ENCODE measurements around the gene CDH5. TPM values are rescaled to one million over a fixed set of nuclear protein-coding genes. Genes with fewer than 3 reads are reported as not detected.
"Not testable (repeated sequence)": the region's sequence is repeated elsewhere in the genome, so short reads cannot be mapped to it uniquely, and the experiment has no call there.

Gene CDH5
- total RNA-seq, 1 donor from 2014 or later, result 1,308 TPM

DNA sequence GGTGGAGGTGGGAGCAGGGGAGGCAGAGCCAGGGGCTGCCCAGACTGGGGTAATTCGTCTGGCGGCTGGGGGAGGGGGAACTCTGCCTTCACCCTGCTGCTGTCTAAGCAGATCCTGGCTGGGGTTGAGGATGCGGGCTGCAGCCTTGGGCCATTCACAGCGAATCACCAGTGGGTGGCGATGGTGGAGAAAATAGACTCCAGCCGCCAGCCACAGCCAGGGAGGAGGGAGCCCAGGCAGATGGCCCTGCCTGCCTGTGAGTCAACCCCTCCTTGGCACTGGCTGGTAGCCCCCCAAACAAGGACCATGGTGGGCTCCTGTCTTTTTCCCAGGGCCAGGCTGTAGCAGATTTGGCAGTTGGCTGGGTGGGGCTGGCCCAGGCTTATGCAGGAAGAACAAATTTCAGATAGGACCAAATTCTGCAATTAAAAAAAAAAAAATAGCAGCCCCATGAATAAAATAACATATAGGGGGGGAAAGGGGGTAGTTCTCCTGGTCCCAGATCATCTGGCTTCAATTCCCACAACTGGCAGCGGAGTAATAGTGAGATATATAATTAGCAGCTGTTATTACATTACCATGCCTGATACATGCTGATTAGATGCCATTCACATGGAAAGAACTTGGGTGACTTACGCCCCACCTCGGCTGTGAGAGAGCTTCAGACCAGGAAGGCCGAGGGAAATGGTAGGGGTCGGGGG is 41.5 kb upstream of the CDH5 start:
- Mint-ChIP-seq H3K27me3 (ENCODE audit: unreplicated experiment) (no peaks in the 10 kb centered on the region), H3K27ac (ENCODE audit: unreplicated experiment) (no peak overlapping the region), H3K4me1 (ENCODE audit: unreplicated experiment) (no peaks in the 10 kb centered on the region), H3K9me3 (ENCODE audit: unreplicated experiment) (no peaks in the 10 kb centered on the region), H3K4me3 (ENCODE audit: unreplicated experiment) (no peak overlapping the region), H3K36me3 (ENCODE audit: low read depth, unreplicated experiment) (no peaks in the 10 kb centered on the region)
- TF ChIP-seq, protein P1, sequence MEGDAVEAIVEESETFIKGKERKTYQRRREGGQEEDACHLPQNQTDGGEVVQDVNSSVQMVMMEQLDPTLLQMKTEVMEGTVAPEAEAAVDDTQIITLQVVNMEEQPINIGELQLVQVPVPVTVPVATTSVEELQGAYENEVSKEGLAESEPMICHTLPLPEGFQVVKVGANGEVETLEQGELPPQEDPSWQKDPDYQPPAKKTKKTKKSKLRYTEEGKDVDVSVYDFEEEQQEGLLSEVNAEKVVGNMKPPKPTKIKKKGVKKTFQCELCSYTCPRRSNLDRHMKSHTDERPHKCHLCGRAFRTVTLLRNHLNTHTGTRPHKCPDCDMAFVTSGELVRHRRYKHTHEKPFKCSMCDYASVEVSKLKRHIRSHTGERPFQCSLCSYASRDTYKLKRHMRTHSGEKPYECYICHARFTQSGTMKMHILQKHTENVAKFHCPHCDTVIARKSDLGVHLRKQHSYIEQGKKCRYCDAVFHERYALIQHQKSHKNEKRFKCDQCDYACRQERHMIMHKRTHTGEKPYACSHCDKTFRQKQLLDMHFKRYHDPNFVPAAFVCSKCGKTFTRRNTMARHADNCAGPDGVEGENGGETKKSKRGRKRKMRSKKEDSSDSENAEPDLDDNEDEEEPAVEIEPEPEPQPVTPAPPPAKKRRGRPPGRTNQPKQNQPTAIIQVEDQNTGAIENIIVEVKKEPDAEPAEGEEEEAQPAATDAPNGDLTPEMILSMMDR (IDR thresholded peaks at IDR 0.05; ENCODE audit: unreplicated experiment), result no peak
- DNase-seq (ENCODE audit: low spot score), result peak; percentile 70

DNA sequence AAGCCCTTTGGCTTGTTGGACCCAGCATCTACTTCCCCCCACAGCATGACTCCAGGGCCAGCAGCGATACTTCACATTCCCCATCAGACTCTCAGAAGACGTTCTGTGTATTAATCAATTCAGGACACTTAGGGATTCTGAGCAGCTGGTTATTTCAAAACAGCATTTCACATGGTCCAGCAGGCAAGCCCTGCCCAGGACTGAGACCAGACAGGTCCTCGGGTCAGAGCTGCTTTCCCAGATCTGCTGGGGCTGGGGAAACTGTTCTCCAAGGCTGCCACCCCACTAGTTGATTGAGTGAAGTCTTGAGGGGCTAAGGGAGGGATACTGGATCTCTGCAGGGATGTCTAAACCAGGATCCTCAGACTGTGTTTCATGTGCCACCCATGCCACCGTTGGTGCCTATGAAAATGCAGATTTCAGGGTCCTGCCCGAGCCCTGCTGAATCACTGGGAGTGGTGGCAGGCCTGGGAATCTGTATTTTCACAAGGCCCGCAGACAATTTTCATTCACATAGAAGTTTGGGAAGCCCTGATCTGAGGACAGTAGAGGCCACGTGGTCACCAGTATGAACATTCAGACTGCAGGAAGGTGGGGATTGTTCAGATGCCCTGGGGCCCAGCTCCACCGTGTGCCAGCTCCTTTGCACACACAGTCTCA is 40.6 kb upstream of the CDH5 start:
- Mint-ChIP-seq H3K4me1 (ENCODE audit: unreplicated experiment) (no peaks in the 10 kb centered on the region), H3K27me3 (ENCODE audit: unreplicated experiment) (no peaks in the 10 kb centered on the region), H3K27ac (ENCODE audit: unreplicated experiment) (no peak overlapping the region), H3K9me3 (ENCODE audit: unreplicated experiment) (no peaks in the 10 kb centered on the region), H3K4me3 (ENCODE audit: unreplicated experiment) (no peak overlapping the region), H3K36me3 (ENCODE audit: low read depth, unreplicated experiment) (no peaks in the 10 kb centered on the region)
- DNase-seq (ENCODE audit: low spot score), result no peak
- TF ChIP-seq, protein P1 (IDR thresholded peaks at IDR 0.05; ENCODE audit: unreplicated experiment), result no peak

DNA sequence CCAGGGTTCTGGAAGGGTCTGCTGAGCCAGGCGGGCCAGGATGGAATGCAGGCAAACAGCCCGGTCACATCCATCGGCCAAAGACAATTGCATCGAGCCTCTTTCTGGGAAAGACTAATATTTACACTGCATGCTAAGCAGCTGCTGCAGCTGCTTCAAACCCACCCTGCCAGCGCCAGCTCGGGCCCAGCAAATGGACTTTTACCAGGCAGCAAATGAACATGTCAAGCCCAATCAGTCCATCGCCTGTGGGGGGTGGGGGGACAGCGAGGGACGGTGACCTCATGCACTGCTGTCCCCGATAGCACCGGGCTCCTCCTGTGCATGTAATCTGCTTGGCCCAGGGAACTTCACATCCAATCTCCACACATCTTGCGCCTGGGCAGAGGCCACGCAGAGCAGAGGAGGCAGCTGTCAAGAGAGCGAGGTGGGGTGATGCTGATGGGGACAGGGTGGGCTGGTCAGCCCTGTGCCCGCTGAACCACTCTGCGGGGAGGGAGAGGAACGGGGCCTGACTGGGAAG is 39.4 kb upstream of the CDH5 start:
- TF ChIP-seq, protein P1 (IDR thresholded peaks at IDR 0.05; ENCODE audit: unreplicated experiment), result no peak
- Mint-ChIP-seq H3K9me3 (ENCODE audit: unreplicated experiment) (peaks cover 4% of the 10 kb centered on the region), H3K36me3 (ENCODE audit: low read depth, unreplicated experiment) (peaks cover 6% of the 10 kb centered on the region), H3K27ac (ENCODE audit: unreplicated experiment) (no peak overlapping the region), H3K27me3 (ENCODE audit: unreplicated experiment) (no peaks in the 10 kb centered on the region), H3K4me3 (ENCODE audit: unreplicated experiment) (no peak overlapping the region), H3K4me1 (ENCODE audit: unreplicated experiment) (no peaks in the 10 kb centered on the region)
- DNase-seq (ENCODE audit: low spot score), result no peak

DNA sequence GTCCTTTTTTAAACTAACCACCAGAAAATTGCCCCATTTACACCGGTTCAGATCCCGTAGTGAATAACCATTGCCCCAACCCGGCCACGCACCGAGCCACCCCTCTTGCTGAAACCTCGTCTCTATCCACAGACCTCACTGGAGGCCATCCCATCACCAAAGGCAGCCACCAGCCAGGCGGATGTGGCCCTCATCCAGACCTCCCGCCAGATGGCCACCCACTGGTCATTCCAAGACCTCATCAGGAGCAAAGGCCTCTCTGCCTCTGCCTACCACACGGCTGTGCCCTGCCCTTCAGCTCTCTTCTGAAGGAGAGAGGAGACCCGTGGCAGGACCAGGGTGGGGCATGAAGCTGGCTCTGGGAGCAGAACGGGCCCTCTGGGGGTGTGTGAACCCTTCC is 38.2 kb upstream of the CDH5 start:
- DNase-seq (ENCODE audit: low spot score), result no peak
- Mint-ChIP-seq H3K27me3 (ENCODE audit: unreplicated experiment) (peaks cover 2% of the 10 kb centered on the region), H3K9me3 (ENCODE audit: unreplicated experiment) (peaks cover 4% of the 10 kb centered on the region), H3K4me3 (ENCODE audit: unreplicated experiment) (no peak overlapping the region), H3K36me3 (ENCODE audit: low read depth, unreplicated experiment) (peaks cover 14% of the 10 kb centered on the region), H3K4me1 (ENCODE audit: unreplicated experiment) (no peaks in the 10 kb centered on the region), H3K27ac (ENCODE audit: unreplicated experiment) (no peak overlapping the region)
- TF ChIP-seq, protein P1 (IDR thresholded peaks at IDR 0.05; ENCODE audit: unreplicated experiment), result no peak

DNA sequence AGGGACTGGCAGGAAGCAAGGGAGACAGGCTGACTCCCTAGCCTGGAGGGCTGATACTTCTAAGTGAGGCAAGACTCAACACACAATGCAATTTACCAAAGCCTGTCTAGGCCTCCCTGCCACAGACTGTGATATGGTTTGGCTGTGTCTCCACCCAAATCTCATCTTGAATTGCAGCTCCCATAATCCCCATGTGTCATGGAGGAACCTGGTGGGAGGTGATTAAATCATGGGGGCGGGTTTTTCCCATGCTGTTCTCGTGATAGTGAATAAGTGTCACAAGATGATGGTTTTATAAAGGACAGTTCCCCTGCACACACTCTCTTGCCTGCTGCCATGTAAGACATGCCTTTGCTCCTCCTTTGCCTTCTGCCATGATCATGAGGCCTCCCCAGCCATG is 35.0 kb upstream of the CDH5 start:
- peak overlapping the region; percentile 58 for H3K4me3 Mint-ChIP-seq (ENCODE audit: unreplicated experiment)
- DNase-seq (ENCODE audit: low spot score); H3K9me3 Mint-ChIP-seq (ENCODE audit: unreplicated experiment); H3K27me3 Mint-ChIP-seq (ENCODE audit: unreplicated experiment); H3K4me1 Mint-ChIP-seq (ENCODE audit: unreplicated experiment); H3K27ac Mint-ChIP-seq (ENCODE audit: unreplicated experiment): not testable (repeated sequence)
- H3K36me3 Mint-ChIP-seq (ENCODE audit: low read depth, unreplicated experiment), result peaks cover 22% of the 10 kb centered on the region
